VCaP (cell line): ENCODE data around the gene CHSY3.

ENCODE experiments used
- H3K27ac ChIP-seq: fragments of 450-650 bp; 2 replicates; pipeline ENCODE4 v1.5.1; 2017
- TF ChIP-seq, protein P1 (sequence below): fragments of 450-650 bp; conservative IDR thresholded peaks from 2 replicates; pipeline ENCODE4 v1.5.1; 2017; ENCODE audit warnings: mild to moderate bottlenecking, moderate library complexity

CHSY3 gene

DNA sequence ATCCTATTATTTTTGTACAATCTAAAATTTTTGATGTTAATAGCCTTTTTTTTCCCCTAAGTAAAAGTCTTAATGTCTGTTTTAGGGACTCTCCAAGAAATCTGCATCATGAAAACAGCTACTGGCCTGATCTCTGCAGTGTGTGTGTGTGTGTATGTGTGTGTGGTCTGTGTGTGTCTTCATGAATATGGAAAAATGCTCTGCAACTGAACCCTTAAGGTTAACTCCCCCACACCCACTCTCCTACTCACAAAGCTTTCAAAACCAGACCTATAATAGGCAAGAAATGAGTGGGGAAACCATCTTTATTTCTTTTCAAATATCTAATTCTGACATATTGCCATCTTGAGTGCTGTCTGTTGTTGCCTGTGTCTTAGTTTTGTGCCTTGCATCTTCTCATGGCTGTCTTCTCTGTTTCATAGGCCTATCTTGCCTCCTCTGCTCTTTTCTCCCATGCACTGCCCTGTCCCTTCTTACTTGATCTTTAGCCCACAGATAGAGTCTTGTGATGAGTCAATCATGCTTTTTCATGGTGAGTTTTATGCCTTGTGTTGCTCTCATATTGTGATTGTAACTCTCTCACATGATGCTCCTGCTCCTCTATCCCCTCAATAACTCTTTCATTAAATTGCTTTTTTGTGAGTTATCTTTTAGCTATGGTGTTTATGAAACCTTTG lies 68.3 kb downstream of the CHSY3 start:
- TF ChIP-seq, protein P1, sequence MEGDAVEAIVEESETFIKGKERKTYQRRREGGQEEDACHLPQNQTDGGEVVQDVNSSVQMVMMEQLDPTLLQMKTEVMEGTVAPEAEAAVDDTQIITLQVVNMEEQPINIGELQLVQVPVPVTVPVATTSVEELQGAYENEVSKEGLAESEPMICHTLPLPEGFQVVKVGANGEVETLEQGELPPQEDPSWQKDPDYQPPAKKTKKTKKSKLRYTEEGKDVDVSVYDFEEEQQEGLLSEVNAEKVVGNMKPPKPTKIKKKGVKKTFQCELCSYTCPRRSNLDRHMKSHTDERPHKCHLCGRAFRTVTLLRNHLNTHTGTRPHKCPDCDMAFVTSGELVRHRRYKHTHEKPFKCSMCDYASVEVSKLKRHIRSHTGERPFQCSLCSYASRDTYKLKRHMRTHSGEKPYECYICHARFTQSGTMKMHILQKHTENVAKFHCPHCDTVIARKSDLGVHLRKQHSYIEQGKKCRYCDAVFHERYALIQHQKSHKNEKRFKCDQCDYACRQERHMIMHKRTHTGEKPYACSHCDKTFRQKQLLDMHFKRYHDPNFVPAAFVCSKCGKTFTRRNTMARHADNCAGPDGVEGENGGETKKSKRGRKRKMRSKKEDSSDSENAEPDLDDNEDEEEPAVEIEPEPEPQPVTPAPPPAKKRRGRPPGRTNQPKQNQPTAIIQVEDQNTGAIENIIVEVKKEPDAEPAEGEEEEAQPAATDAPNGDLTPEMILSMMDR: no peak
- no peak overlapping the region for H3K27ac ChIP-seq

DNA sequence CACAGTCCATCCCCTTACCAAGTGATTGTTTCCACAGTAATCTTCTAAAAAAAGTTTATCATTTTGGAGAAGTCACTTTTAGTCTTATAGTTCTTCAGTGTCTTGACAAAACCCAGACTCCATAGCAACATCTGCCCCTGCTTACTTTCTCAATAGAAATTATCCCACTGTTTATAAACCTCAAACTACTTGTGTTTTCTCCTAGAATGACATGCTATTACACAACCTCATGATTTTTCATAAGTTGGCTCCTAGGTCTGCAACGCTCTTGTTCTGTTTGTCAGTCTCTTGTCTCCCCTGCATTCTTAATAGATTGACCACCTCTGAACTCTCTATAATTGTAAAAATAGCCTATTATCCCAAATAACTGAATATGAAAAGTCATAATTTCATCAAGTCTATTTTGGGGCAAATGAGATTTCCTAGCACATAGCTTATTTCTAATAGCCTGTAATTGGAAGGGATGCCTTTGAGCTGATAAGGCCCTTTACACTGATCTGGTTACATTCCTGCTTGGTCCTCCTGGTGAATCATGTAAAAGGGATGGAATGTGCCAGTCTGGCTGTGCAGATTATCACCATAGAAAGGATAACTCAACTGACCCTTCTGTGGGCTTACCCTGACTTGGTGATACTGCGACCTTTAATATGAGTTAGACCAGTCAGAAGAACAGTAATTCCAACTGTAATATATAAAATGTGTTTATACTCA lies 69.6 kb downstream of the CHSY3 start:
- TF ChIP-seq, protein P1: no peak
- no peak overlapping the region for H3K27ac ChIP-seq

DNA sequence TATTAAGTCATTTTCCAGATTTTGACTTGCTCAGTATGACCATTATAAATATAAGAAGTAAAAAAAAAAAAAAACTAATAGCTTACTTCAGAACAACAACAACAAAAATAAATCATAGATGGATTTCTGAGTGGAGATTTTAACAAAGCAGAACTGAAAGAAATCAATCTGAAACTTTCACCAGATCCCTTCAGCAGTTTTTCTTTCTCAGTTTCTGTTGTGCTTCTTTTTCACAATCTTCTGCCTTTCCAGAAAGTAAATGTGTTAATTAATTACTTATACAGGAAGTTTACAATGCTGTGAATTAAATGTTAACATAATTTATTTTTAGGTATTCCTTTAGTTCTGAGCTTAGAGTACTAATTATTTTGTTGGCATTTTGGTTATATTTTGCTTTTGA lies 73.5 kb downstream of the CHSY3 start:
- no peak overlapping the region for H3K27ac ChIP-seq
- TF ChIP-seq, protein P1: no peak

DNA sequence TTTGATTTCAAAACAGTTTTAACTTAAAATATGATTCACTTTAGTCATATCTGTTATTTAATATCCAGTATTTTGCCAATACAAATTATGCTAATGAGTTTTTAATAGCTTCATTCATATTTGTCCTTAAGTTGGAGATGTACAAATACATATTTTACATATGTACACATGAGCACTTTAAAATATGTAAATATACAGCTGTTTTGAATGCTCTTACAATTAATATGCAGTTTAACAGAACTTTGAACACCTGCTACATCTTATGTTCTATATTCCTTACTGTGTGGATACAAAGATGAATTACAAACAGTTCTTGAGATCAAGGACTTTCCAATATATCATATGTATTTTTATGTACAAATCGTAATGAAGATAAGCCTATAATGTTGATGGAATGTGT lies 74.0 kb downstream of the CHSY3 start:
- TF ChIP-seq, protein P1: no peak
- no peak overlapping the region for H3K27ac ChIP-seq

DNA sequence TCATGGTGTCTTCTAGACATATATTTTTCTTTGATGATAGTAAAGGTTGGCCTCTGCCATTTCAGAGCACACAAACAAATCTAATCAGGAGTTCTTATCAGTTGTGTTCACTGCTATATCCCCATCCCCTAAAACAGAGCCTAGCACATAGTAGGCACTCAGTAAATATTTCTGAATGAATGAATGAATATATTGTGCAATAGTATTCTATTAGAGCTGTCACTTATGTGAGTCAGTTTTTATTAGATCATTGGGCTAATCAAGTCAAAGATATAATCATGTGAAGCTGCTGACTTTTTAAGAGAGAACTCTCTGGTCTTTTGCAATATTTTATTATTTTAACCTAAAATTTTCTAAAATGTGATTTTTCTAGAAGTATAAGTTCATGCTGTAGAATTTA lies 84.2 kb downstream of the CHSY3 start:
- no peak overlapping the region for H3K27ac ChIP-seq
- TF ChIP-seq, protein P1: no peak

DNA sequence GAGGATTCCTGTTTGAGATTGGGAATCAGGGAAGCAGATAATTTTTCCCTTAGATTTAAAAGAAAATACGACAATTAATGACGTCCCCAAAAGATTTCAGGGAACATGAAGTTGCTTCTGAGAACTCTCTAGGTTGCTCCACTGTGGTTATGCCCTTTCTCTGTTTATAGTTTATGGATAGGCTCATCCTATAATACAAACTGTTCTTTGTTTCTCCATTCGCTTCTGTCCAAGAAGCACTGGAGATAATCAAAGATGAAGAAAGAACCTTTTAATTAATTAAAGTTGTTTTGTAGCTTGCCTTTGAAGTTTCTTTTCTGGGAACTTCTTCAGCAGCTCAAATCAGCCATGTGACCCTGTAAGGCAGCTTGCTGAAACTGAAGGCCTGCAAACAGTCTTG lies 87.5 kb downstream of the CHSY3 start:
- TF ChIP-seq, protein P1: no peak

DNA sequence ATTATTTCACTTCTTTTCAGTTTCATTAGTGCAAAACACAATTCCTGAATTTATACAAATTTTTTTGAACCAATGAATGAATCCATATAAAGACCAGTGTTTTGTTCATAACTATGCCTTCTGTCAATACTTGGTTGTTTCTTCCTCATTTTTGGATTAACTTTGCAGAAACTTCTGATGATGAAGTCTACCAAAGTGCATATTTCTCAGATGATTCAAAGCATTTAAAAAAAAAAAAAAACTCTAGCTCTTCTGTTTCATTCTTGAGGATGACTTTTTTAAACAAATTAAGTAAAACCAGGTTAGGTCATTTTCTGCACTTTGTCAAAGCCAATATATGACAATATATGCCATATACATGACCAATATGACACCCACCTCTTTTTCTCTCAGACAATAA lies 92.6 kb downstream of the CHSY3 start:
- TF ChIP-seq, protein P1: no peak
- no peak overlapping the region for H3K27ac ChIP-seq

More for the DNA sequence above, 87.5 kb downstream of the CHSY3 start:
- H3K27ac ChIP-seq: no peak overlapping the region
